Fibroblast of lung (primary cell): ENCODE measurements around the gene SHISA5. TPM values are rescaled to one million over a fixed set of nuclear protein-coding genes. Genes with fewer than 3 reads are reported as not detected.
"Not testable (repeated sequence)": the region's sequence is repeated elsewhere in the genome, so short reads cannot be mapped to it uniquely, and the experiment has no call there.

Experiments used
- DNase-seq, 2 donors: peaks; one replicate each; pipeline versions ENCODE4 v3.0.0 to v3.0.0-alpha.2; 2010; ENCODE audit warnings: low read depth in 2 of 2
- H2AFZ ChIP-seq: 2 replicates; pipeline ENCODE4 v1.5.1; 2012; ENCODE audit warnings: low read length, control low read depth, inconsistent platforms
- H3K27ac ChIP-seq: 2 replicates; pipeline ENCODE4 v1.5.1; 2011; ENCODE audit warnings: low read length, control low read depth; ENCODE audit not compliant: insufficient read depth
- H3K27me3 ChIP-seq: 2 replicates; pipeline ENCODE4 v1.5.1; 2011; ENCODE audit warnings: mild to moderate bottlenecking, low read length; ENCODE audit not compliant: control insufficient read depth, insufficient read depth
- H3K36me3 ChIP-seq: 2 replicates; pipeline ENCODE4 v1.5.1; 2011; ENCODE audit warnings: low read length; ENCODE audit not compliant: control insufficient read depth, insufficient read depth
- H3K4me1 ChIP-seq: 2 replicates; pipeline ENCODE4 v1.5.1; 2011; ENCODE audit warnings: low read length; ENCODE audit not compliant: control insufficient read depth, insufficient read depth; ENCODE audit errors: extremely low read depth
- H3K4me2 ChIP-seq: 2 replicates; pipeline ENCODE4 v1.5.1; 2011; ENCODE audit warnings: low read length, control low read depth; ENCODE audit not compliant: insufficient read depth; ENCODE audit errors: extremely low read depth
- H3K4me3 ChIP-seq, 4 experiments: fragments of 200-600 bp in 1 of 4; sonication (generic) in 1 of 4; replicated peaks in 1 of 4; 2 replicates each; pipeline ENCODE4 v1.5.1; 2011 to 2016; ENCODE audit warnings: low read length in 4 of 4, low read depth in 3 of 4, mild to moderate bottlenecking in 3 of 4, control low read depth in 2 of 4, inconsistent platforms in 1 of 4, mixed read lengths in 1 of 4; ENCODE audit not compliant: insufficient read depth in 1 of 4; ENCODE audit errors: control extremely low read depth in 1 of 4
- H3K79me2 ChIP-seq: 2 replicates; pipeline ENCODE4 v1.5.1; 2012; ENCODE audit warnings: mild to moderate bottlenecking, low read length, inconsistent platforms; ENCODE audit not compliant: control insufficient read depth, insufficient read depth
- H3K9ac ChIP-seq: 2 replicates; pipeline ENCODE4 v1.5.1; 2011; ENCODE audit warnings: mild to moderate bottlenecking, low read length, control low read depth; ENCODE audit not compliant: insufficient read depth
- H3K9me3 ChIP-seq: 2 replicates; pipeline ENCODE4 v1.5.1; 2012; ENCODE audit warnings: low read depth, low read length; ENCODE audit not compliant: control insufficient read depth, insufficient read depth
- H4K20me1 ChIP-seq: 2 replicates; pipeline ENCODE4 v1.5.1; 2011; ENCODE audit warnings: low read length; ENCODE audit not compliant: control insufficient read depth, insufficient read depth; ENCODE audit errors: extremely low read depth
- EZH2 ChIP-seq: IDR thresholded peaks from 2 replicates; pipeline ENCODE4 v1.5.1; 2012; ENCODE audit warnings: low read length, control low read depth, mild to moderate bottlenecking; ENCODE audit errors: missing control alignments
- polyA plus RNA-seq, 2 donors: library from polyadenylated mRNA; depleted of rRNA in 1 of 2; stranded (reverse) in 1 of 2; unstranded in 1 of 2; fragments of >200 nt; gene quantifications; 2 replicates each; pipeline ENCODE4 v1.2.1, GENCODE V29; 2011 to 2012; ENCODE audit warnings: missing spikeins in 1 of 2
- total RNA-seq: library from RNA; depleted of rRNA; stranded (reverse); fragments of >200 nt; gene quantifications from 2 replicates; pipeline ENCODE4 v1.2.1, GENCODE V29; 2014
- TF ChIP-seq, protein P1 (sequence below), 2 donors: IDR thresholded peaks in 1 of 2; conservative IDR thresholded peaks in 1 of 2; 1 replicate in 1 of 2; 2 replicates in 1 of 2; pipeline ENCODE4 v1.5.1; 2011 to 2012; ENCODE audit warnings: low read length in 2 of 2, control low read depth in 1 of 2, inconsistent platforms in 1 of 2, low read depth in 1 of 2, mild to moderate bottlenecking in 1 of 2

The SHISA5 gene
- total and polyA plus RNA-seq, 2 donors (not counting 1 experiment from before 2014, with no cell fraction given), result 136 to 139 TPM

- DNase-seq, result no peak
- no peaks in the 10 kb centered on the region for H3K79me2 ChIP-seq
- H3K4me1 ChIP-seq, result peaks cover 3% of the 10 kb centered on the region
- TF ChIP-seq, protein P1, sequence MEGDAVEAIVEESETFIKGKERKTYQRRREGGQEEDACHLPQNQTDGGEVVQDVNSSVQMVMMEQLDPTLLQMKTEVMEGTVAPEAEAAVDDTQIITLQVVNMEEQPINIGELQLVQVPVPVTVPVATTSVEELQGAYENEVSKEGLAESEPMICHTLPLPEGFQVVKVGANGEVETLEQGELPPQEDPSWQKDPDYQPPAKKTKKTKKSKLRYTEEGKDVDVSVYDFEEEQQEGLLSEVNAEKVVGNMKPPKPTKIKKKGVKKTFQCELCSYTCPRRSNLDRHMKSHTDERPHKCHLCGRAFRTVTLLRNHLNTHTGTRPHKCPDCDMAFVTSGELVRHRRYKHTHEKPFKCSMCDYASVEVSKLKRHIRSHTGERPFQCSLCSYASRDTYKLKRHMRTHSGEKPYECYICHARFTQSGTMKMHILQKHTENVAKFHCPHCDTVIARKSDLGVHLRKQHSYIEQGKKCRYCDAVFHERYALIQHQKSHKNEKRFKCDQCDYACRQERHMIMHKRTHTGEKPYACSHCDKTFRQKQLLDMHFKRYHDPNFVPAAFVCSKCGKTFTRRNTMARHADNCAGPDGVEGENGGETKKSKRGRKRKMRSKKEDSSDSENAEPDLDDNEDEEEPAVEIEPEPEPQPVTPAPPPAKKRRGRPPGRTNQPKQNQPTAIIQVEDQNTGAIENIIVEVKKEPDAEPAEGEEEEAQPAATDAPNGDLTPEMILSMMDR (conservative IDR thresholded peaks at IDR 0.05 in 1 of 2, IDR thresholded peaks at IDR 0.05 in 1 of 2; ENCODE audit: low read depth in 1 of 2, low read length in 2 of 2), result no peak
- no peak for TF ChIP-seq EZH2
- no peak overlapping the region for H2AFZ ChIP-seq
- peaks cover 2% of the 10 kb centered on the region for H3K36me3 ChIP-seq
- H3K27ac ChIP-seq, result no peak overlapping the region
- no peaks in the 10 kb centered on the region for H3K9me3 ChIP-seq
- H3K27me3 ChIP-seq, result no peaks in the 10 kb centered on the region
- no peak overlapping the region for H3K4me3 ChIP-seq
- no peak overlapping the region for H3K9ac ChIP-seq
- no peaks in the 10 kb centered on the region for H4K20me1 ChIP-seq
- H3K4me2 ChIP-seq, result no peak overlapping the region
Observed at GRCh38 chr3:48552111-48552951, 48.4 kb upstream of the SHISA5 start.

DNA sequence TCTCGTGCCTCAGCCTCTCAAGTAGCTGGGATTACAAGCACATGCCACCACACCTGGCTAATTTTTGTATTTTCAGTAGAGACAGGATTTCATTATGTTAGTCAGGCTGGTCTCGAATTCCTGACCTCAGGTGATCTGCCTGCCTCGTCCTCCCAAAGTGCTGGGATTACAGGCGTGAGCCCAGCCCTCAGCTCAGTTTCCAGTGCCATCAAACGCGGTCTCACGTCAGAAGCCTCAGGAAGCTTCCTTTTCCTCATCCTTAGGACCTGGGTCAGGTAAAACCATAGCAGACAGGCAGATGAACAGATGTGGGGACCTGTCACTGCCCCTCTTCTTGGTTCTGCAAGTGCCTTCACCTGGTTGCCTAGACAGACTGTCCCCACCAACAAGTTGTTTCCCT, 47.7 kb upstream of the SHISA5 start:
- not testable (repeated sequence) for H4K20me1 ChIP-seq, DNase-seq, H3K4me2 ChIP-seq, H3K36me3 ChIP-seq, H3K79me2 ChIP-seq, H3K27me3 ChIP-seq, H3K9me3 ChIP-seq, H3K4me1 ChIP-seq, H2AFZ ChIP-seq, H3K9ac ChIP-seq, H3K27ac ChIP-seq, H3K4me3 ChIP-seq

DNA sequence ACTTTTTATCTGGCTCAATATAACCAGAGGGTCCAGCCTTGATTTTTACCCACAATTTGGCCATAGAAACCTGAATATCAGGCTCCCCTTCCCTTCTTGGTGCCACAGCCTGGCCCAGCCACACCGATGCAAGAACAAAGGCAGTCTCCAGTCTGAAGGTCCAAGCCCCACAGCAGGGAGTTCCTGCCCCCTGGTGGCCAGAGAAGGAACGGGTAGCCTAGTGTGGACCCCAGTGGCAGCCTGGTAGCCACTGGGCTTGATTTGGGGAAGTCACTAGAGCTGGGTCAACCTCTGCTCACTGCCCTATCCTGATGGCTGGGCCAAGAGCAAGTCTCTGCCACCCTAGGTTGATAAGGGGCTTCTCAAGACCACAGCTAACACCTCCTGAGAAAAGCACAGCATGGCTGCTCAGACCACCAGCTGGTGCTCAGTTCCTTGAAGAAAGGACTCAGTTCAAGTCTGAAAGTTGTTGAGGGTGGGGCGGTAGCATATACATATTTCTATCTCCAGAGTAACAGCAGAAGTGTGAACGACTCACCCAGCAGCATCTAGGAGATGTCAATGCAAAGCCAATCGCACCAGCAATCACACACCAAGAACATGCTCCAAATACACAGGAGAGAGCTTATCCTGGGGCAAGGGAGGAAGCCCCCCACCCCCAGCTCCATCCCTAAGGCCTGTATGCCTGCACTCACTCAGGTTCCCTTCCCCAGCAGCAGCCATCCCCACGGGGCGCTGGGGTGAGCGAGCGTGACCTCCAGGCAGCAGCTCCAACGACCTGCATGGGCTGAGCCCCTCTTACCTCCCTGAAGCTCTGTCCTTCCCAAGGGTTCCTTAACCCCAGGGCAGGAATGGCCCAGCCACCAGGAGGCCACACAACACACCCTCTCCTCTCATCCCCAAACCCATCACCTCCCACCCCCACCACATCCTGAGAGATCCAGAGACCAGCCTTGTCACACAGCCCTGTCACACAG, 45.0 kb upstream of the SHISA5 start:
- Histone ChIP-seq H3K4me3 (no peak overlapping the region), H3K27me3 (no peaks in the 10 kb centered on the region), H3K27ac (no peak overlapping the region), H3K9ac (no peak overlapping the region), H4K20me1 (no peaks in the 10 kb centered on the region), H3K79me2 (no peaks in the 10 kb centered on the region), H3K9me3 (no peaks in the 10 kb centered on the region), H2AFZ (no peak overlapping the region), H3K36me3 (peaks cover 8% of the 10 kb centered on the region), H3K4me1 (no peaks in the 10 kb centered on the region), H3K4me2 (no peak overlapping the region)
- TF ChIP-seq, protein P1 (conservative IDR thresholded peaks at IDR 0.05 in 1 of 2, IDR thresholded peaks at IDR 0.05 in 1 of 2; ENCODE audit: low read depth in 1 of 2, low read length in 2 of 2), result peak; percentile 95 to 97
- TF ChIP-seq EZH2, result no peak
- peak; percentile 59 to 79 for DNase-seq
